Upper lobe of left lung (tissue), 4 donors: ENCODE data around the gene MGAT4A.

ENCODE experiments used
- CTCF ChIP-seq, 6 experiments: fragments of 450-650 bp in 4 of 6; fragments of 200-600 bp in 2 of 6; sonication (generic) in 2 of 6; IDR thresholded peaks; one replicate each; pipeline ENCODE4 v1.5.1; 2016 to 2019; ENCODE audit warnings: antibody characterized with exemption in 6 of 6
- POLR2A ChIP-seq, 4 donors: fragments of 450-650 bp; IDR thresholded peaks; one replicate each; pipeline ENCODE4 v1.5.1; 2016 to 2017; ENCODE audit warnings: antibody characterized with exemption in 4 of 4, mild to moderate bottlenecking in 2 of 4

DNA sequence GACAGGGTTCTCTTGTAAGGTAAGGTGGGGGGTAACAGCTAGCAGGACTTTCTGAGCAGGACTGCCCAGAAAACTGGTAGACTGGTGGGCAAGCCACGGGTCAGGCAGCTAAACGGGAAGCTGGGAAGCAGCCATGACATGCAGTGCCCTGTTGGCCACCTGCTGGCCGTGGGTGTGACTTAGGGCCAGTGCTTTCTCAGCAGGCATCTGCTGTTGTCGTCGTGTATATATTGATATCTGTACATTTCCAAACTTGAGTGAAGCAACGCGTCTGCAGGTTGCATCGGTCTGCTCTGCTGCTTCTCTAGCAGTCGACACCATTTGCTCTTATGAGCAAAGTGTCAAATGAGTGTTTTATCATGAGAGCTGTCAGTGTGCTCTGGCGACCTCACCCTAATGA is 153.6 kb downstream of the MGAT4A start:
- TF ChIP-seq CTCF (IDR thresholded peaks at IDR 0.05) = no peak
- no peak for TF ChIP-seq POLR2A (IDR thresholded peaks at IDR 0.05)
